OCI-LY1 (cell line): ENCODE results near the gene CTNNA2.

Experiments
- EZH2 ChIP-seq: fragments of 200-600 bp; sonication (generic), shearing (Covaris generic); IDR thresholded peaks from 2 replicates; pipeline ENCODE4 v1.8.0; 2017; ENCODE audit warnings: borderline replicate concordance, mixed run types, mild to moderate bottlenecking, antibody characterized with exemption, low read length, moderate library complexity, mixed read lengths
- TF ChIP-seq, protein P1 (sequence below): fragments of 200-600 bp; sonication (generic), shearing (Covaris generic); IDR thresholded peaks from 2 replicates; pipeline ENCODE4 v1.5.1; 2017; ENCODE audit warnings: mild to moderate bottlenecking, antibody characterized with exemption, low read length, moderate library complexity, mixed read lengths

DNA sequence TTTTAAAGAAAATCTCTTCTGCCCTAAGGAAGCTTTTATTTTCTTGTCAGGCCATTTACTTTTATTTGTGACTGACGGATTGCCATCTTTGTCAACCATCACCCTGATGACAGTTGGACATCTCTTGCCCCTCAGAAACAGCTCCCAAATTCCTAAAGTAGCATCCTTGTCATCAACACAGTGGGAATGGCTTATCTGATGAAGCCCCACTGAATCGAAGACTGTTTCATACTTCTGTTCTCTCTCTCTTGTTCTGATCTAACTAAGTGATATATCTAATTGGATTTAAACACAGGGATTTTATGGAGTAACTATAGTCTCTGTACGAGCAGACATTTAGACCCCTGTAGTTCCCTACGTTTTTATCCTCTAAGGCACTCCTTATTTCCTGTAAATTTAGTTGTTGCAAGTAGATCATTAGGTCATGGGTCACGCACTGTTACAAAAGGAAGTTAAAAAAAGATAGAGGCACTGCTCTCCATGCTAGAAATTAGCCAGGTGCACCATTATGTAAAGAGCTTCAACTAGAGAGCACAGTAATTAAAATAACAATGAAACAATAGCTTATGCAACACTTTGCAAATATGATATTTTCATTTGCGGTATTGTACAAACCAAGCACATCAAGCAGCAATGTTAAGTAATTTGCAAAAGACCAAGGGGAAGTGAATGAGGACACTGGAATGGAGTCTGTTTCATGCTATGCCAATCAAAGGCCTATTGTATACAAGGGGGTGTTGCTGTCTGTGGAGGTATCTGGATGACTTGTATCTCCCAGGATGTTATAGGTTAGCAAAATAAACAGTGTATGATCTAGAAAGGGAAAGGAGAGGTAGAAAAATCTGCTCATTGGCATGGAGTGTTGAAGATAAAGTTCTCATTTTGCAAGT, 507.0 kb downstream of the CTNNA2 start:
- TF ChIP-seq, protein P1, sequence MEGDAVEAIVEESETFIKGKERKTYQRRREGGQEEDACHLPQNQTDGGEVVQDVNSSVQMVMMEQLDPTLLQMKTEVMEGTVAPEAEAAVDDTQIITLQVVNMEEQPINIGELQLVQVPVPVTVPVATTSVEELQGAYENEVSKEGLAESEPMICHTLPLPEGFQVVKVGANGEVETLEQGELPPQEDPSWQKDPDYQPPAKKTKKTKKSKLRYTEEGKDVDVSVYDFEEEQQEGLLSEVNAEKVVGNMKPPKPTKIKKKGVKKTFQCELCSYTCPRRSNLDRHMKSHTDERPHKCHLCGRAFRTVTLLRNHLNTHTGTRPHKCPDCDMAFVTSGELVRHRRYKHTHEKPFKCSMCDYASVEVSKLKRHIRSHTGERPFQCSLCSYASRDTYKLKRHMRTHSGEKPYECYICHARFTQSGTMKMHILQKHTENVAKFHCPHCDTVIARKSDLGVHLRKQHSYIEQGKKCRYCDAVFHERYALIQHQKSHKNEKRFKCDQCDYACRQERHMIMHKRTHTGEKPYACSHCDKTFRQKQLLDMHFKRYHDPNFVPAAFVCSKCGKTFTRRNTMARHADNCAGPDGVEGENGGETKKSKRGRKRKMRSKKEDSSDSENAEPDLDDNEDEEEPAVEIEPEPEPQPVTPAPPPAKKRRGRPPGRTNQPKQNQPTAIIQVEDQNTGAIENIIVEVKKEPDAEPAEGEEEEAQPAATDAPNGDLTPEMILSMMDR = no peak
- TF ChIP-seq EZH2 = no peak
